IPS-18c (cell line): ENCODE measurements around the gene TRIM42.

Source experiments
- H3K4me3 ChIP-seq: 2 replicates; pipeline ENCODE4 v1.7.0; 2013; ENCODE audit warnings: low read depth, mild to moderate bottlenecking, low read length, moderate library complexity; ENCODE audit not compliant: insufficient read depth
- H3K9me3 ChIP-seq: one replicate; pipeline ENCODE4 v1.6.1; 2013; ENCODE audit warnings: mild to moderate bottlenecking, low read length, moderate library complexity; ENCODE audit not compliant: control insufficient read depth, insufficient read depth

The TRIM42 gene

DNA sequence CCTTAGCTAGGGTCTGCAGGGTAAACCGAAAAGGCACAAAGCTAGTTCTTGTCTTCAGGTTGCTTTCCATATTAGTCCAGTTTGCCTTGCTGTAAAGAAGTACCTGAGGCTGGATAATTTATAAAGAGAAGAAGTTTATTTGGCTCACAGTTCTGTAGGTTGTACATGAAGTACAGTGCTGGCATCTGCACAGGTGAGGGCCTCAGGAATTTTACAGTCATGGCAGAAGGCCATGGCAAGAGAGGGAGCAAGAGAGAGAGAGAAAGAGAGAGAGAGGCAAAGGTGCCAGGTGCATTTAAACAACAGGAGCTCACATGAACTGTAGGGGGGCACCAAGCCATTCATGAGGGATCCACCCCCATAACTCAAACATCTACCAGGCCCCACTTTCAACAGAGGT is 26.9 kb downstream of the TRIM42 start:
- H3K9me3 ChIP-seq = no peaks in the 10 kb centered on the region
- H3K4me3 ChIP-seq = no peak overlapping the region

DNA sequence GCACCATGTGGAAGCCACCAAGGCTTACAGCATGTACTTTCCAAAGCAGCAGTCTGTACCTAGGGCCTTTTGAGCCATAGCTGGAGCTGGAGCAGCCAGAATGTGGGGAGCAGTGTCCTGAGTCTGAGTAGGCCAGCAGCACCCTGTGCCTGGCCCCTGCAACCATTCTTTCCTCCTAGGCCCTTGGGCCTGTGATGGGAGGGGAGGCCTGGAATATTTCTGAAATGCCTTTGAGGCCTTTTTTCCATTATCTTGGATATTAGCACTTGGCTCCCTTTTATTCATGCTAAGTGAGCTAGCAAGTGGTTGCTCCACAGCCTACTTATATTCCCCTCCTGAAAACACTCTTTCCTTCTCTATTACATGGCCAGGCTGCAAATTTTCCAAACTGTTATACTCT is 28.1 kb downstream of the TRIM42 start:
- Histone ChIP-seq H3K9me3 (no peaks in the 10 kb centered on the region), H3K4me3 (no peak overlapping the region)

DNA sequence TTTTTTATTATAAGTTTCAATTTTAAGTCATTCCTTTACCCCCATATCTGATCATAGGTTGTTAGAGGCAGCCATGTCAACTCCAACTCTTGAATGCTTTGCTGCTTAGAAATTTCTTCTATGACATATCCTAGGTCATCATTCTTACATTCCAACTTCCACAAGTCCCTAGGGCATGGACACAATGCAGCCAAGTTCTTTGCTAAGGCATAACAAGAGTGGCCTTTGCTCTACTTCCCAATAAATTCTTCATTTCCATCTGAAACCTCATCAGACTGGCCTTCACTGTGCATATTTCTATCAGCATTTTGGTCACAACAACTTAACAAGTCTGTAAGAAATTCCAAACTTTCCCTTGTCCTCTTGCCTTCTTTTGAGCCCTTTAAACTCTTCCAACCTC is 28.5 kb downstream of the TRIM42 start:
- Histone ChIP-seq H3K9me3 (no peaks in the 10 kb centered on the region), H3K4me3 (no peak overlapping the region)

DNA sequence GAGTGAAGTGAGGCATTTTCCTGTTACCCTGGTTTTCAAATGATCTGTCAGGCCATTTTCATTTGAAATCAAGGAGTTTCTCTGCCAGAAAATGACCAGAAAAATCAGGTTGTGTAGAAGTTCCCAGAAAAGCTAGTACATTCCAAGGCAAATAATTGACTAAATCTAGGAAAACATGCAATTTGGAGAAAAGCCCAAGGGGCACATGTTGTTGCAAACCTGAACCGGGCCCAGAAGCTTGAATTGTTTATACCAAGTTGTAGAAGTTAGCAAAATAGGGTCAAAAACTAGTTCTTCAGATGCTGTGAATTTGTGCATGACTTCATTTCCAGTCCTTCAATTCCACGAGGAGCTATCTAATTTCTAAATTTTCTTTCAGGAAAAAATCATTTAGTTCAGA is 31.0 kb downstream of the TRIM42 start:
- Histone ChIP-seq H3K4me3 (no peak overlapping the region), H3K9me3 (no peaks in the 10 kb centered on the region)

DNA sequence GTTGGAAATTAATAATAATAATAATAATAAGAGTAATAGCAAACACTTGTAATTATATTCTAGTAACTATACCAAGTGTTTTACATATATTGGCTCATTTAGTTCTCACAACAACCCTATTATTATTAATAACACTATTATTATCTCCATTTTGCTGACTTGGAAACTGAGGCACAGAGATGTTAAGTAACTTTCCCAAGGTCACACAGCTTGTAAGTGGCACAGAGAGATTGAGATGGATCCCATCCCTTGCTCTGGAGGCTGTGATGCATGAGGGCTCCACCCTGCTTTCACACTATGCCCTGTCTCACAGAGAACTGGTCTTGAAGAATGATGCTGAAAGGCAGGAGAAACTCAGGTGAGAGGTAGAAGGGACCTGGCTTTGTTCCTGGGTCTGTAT is 31.9 kb downstream of the TRIM42 start:
- H3K4me3 ChIP-seq = no peak overlapping the region

DNA sequence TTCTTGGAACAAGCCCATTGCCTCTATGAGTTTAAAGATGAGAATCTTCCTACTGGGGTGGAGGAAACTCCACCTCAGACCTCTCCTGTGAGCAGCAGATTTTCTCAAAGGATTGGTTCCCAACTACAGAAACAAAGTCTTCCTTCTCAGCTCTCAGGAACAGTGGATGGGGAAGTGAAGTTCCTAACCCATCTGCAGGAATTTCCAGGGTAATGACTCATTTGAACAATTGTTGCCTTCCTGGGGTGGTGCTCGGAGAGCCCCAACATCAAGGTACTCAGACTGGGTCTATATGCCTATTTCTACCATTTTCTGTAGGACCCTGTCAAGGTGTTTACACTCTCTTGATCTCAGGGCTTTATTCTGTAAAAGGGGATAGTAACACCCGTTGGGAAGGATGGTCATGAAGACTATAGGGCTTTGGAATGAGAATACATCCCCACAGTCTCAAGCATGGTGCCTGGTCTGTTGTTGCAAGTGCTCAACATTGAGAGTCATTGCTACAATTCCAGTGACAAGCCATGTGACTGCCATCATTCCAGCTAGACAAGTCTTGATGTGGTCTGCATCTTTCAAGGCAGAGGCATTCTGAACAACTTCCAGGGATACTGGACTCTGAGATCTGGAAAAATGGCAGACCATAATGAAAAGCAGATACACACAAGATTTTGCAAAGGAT is 33.0 kb downstream of the TRIM42 start:
- Histone ChIP-seq H3K9me3 (no peaks in the 10 kb centered on the region), H3K4me3 (no peak overlapping the region)

More for the DNA sequence above, 31.9 kb downstream of the TRIM42 start:
- no peaks in the 10 kb centered on the region for H3K9me3 ChIP-seq

DNA sequence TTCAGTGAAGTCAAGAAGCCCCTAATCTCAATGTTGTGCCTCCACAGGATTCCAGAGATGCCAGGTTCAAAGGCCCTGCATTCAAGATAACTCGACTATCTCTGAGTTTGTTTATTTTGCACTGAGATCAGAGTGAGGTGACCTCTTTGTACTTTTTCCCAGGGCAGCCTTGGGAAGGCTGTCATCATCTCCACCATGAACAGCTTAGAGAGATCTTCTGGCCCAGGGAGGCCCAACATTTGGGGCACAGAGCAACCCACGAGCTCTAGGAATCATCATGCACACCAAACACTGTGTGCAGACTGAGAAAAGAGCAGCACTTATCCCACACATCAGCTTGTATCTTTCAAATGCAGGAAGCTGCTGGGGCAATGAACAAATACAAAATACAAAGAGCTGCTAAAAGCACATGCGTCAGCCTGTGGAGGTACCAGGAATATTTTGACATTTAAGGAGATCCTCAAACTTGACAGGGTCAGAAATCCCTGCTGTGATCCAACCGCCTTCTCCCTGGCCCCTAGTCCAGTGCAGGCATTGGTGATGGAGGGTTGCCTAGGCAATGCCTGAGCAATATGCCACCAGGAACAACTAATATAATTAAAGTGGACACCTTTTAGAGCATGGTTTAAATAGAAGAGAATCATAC is 33.6 kb downstream of the TRIM42 start:
- Histone ChIP-seq H3K4me3 (no peak overlapping the region), H3K9me3 (no peaks in the 10 kb centered on the region)

DNA sequence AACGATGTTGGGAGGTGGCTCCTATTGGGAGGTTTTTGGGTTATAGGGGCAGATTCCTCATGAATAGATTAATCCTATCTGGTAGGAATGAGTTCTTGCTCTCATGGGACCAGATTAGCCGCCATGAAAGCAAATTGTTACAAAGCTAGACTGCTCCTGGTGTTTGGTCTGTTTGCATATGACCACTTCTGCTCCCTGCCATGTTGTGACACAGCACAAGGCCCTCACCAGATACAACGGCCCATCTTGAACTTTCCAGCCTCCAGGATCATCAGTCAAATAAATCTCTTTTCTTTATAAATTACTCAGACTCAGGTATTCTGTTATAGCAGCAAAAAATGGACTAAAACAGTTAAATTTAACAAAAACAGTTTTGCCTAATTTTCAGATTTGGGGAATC is 34.4 kb downstream of the TRIM42 start:
- Histone ChIP-seq H3K9me3 (no peaks in the 10 kb centered on the region), H3K4me3 (no peak overlapping the region)

DNA sequence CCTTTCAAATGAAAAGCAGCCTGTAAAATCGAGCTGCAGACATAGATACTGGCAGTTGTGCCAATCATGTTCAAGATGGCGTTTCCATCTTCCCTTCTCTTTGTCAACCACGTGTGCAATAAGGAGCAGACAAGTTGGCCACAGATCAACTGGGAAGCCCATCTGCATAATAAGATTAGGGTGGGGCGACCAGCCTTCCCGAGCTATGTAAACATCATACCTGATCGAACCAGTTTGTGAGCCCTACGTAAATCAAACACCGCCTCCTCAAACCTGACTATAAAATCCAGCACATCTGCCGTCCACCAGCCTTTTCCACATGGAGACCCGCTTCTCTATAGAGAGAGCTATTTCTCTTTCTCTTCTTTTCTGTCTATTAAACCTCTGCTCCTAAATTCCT is 37.2 kb downstream of the TRIM42 start:
- Histone ChIP-seq H3K9me3 (peaks cover 2% of the 10 kb centered on the region), H3K4me3 (no peak overlapping the region)

DNA sequence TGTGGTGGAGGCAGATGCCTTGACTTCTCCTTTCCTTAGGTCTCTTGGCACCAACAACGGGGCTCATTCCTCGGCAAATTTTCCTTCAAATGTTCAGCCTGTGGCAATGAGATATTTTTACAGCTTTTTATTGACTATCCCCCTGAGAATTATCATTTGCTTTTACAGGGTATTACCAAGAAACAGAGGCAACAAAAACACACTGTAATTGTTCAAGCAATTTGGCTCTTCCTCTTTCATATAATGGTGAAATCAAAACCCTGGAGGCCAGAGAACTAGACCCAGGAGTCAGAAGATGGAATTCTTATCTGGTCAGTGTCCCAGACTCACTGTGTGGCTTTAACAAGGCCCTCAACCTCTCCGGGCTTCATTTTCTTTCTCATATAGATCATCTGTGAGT is 40.1 kb downstream of the TRIM42 start:
- H3K4me3 ChIP-seq = no peak overlapping the region
- peaks cover 2% of the 10 kb centered on the region for H3K9me3 ChIP-seq

DNA sequence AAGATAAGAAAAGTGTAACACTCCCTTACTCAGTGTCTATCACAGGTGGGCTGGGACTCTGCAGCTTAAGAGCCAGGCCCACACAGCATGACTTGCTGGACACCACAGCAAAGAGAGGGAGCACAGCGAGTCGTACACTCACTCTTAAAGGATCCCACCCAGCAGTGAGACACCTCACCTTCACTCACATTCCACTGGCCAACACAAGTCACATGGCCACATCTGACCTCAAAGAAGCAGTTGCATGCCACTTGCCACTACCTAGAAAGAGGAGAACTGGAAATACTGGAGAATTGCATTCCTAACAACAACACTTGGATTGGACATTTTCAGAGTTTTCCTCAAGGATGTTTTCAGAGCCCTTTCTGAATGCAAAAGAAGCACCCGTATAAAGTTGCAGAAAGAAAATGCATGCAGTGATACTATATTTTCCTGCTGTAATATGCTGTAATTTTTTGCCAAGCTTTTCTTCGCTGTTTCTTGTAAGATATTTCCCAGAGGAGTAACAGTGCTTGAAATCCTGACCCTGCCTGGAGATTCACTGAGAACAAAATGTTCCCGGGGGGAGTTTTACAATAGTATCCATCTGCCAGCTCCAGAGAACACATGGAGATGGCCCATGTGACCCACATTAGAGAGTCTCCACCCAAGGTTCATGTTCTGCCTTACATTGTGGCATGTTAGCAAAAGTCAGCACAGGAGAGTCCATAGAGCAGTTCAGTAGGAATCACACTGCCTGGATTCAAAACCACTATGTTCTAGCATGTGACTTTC is 42.2 kb downstream of the TRIM42 start:
- Histone ChIP-seq H3K4me3 (no peak overlapping the region), H3K9me3 (peaks cover 4% of the 10 kb centered on the region)

DNA sequence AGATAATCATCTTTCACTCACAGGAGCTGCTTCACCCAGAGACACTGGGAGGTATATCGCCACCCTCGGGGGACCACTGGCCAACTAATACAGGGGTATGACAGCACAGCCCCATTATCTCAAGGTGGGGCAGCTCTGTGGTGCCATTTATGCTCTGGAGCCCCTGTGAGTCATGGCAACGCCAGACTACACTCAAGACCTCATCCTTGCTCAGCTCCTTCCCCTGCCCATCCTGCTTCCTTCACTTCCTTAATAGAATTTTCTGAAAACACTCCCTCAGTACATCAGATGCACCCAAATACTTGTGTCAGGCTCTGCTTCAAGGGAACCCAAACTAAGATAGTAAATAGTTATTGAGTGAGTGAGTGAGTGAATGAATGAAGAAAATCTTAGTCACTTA is 45.7 kb downstream of the TRIM42 start:
- H3K9me3 ChIP-seq = peaks cover 2% of the 10 kb centered on the region
- no peak overlapping the region for H3K4me3 ChIP-seq

DNA sequence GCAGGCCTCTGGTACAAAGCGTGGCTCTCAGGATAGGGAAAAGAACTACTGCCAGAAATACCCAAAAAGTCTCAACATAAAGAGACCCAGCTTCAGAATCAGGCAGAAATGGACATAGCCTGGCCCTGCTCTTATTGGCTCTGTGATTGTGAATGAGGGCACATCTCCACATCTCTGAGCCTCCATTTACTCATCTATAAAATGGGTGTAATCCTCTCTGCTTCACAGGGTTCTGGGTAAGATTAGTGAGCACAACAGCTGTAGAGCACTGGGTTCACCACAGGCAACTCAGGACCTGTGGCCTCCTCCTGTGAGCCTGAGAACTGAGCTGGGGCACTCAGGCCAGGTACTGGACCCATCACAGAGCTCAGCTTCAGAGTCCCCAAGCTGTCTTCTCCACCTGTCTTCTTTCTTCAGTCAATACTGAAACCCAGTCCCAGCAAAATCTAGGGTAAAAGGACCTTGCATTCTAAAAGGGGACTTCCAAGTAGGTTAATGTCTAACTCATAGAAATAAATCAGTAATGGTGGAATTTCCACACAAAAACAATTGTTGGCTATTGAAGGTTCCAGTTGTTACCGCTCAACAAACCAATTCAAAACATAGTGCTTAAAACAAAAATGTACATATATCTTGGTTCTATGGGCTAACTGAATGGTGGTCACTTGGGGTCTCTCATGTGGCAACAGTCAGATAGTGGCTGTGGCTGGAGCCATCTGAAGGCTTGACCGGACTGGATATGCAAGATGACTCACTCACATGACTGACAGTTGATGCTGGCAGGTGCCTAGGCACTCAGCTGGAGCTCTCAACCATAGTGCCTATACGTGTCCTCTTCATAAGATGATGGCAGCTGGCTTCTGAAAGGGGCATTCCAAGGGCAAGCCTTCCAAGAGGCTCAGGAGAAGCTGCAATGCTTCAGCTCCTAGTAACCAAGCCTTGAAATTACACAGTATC is 47.3 kb downstream of the TRIM42 start:
- no peak overlapping the region for H3K4me3 ChIP-seq
- peaks cover 2% of the 10 kb centered on the region for H3K9me3 ChIP-seq

DNA sequence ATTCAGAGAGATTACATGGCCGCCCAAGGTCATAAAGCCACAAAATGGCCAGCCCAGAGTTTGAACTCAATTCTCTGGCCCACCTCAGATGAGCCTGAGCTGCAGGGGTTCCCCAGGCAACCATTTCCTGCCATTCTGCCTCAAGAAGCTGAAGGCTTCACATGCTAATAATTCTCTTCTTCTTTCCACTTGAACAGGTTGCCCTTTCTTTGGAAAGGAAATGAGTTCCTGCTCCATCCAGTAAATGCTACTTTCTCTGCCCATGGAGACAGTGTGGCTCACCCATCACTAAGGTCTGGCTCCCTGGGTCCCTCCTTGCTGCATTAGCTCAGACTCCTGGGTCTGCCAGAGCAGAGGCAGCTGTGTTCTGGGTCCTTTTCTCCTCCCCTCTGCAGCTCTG is 48.2 kb downstream of the TRIM42 start:
- Histone ChIP-seq H3K4me3 (no peak overlapping the region), H3K9me3 (peaks cover 2% of the 10 kb centered on the region)

DNA sequence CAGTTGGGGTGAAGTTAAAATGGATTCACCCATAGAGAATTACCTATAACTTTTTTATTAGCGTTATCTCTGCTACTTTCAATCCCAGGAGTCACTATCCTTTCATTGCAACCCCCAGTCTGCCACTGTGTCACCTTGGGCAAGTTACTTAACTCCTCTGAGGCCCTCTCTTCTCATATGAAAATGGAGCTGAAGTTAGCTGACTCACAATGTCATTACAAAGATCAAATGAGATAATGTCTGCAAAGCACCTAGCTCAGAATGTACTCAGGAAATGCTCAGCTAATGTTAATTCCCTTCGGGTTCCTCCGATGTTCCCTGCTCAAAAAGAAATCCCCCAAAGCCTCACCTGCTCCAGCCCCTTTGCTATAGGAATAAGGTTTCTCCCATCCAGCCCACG is 50.0 kb downstream of the TRIM42 start:
- H3K4me3 ChIP-seq = no peak overlapping the region
- H3K9me3 ChIP-seq = peaks cover 2% of the 10 kb centered on the region

DNA sequence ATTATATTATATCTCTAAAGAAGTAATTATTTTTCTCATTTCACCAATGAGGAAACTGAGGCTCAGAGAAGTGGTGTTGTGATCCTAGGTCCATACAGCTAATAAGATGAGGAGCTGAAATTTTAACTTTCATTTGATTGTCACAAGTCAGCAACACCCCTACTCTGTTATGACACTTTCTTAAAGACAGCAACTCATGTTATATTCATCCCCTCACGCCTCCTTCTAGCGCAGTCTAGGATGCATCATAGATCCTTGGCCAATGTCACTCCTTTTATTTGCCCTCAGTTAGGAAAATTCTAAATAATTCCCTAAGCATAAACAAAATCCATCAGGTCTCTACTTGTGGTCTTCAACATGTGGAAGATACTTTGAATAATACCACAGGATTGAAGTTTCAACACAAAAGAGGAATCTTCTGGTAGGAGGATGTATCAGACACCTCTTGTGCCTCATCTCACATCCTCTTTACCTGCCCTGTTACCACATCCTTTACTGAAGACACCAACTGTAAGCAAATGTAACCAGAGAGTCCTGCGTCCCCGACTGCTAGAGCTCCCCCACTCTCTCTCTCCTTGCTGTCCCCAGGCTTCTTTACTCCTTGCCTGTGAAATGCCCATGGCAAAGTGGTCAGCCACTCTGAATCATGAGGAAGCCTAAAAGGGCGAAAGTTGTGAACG is 53.7 kb downstream of the TRIM42 start:
- H3K9me3 ChIP-seq = no peaks in the 10 kb centered on the region
- no peak overlapping the region for H3K4me3 ChIP-seq

DNA sequence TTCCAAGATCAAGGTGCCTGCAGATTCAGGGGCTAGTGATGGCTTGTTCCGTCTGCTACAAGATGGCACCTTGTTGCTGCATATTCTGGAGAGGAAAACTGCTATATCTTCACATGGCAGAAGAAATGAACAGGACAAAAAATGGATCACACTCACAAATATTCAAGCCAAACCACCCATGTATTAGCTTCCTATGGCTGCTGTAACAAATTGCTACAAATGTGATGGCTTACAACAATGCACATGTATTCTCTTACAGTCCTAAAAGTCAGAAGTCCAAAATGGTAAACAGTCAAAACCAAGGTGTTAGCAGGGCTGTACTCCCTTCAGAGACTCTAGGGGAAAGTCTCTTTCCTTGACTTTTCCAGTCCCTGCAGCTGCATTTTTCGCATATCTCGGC is 55.8 kb downstream of the TRIM42 start:
- Histone ChIP-seq H3K4me3 (no peak overlapping the region), H3K9me3 (no peaks in the 10 kb centered on the region)
